GM19372 (cell line): ENCODE results near the gene GPHN.
A peak's percentile ranks its signal among the peaks of the same experiment; 100 is the strongest.

Experiments used
- ATAC-seq: cut with Tn5 transposase; IDR thresholded peaks from one replicate; pipeline ENCODE4 v1.9.1; 2021; ENCODE audit warnings: mild to moderate bottlenecking, low read depth, moderate library complexity; ENCODE audit not compliant: unreplicated experiment

Gene GPHN

GRCh38 chr14:66507722-66508546 is at the start of gene GPHN:
Gene GPHN, plus strand, starts transcription at chr14:66508147.
- peak; percentile 79 for ATAC-seq

GRCh38 chr14:66459603-66460002 is 48.3 kb upstream of the GPHN start:
- ATAC-seq = no peak

GRCh38 chr14:66464261-66464660 is 43.7 kb upstream of the GPHN start:
- no peak for ATAC-seq

- no peak for ATAC-seq
Observed at GRCh38 chr14:66468778-66469367, 39.1 kb upstream of the GPHN start.

- ATAC-seq = no peak
Observed at GRCh38 chr14:66471584-66471983, 36.4 kb upstream of the GPHN start.

- ATAC-seq = no peak
Observed at GRCh38 chr14:66472251-66472650, 35.7 kb upstream of the GPHN start.

GRCh38 chr14:66473223-66473622 is 34.7 kb upstream of the GPHN start:
- no peak for ATAC-seq

GRCh38 chr14:66476964-66477363 is 31.0 kb upstream of the GPHN start:
- no peak for ATAC-seq

GRCh38 chr14:66477567-66477966 is 30.4 kb upstream of the GPHN start:
- ATAC-seq = no peak

GRCh38 chr14:66482873-66483272 is 25.1 kb upstream of the GPHN start:
- no peak for ATAC-seq

- ATAC-seq = no peak
Observed at GRCh38 chr14:66483322-66483721, 24.6 kb upstream of the GPHN start.

- no peak for ATAC-seq
Observed at GRCh38 chr14:66485029-66485428, 22.9 kb upstream of the GPHN start.

GRCh38 chr14:66485910-66486421 is 22.0 kb upstream of the GPHN start, which contains the start of gene CCDC196:
Gene CCDC196, plus strand, starts transcription at chr14:66486371. Its CDS starts 132 bp downstream, at chr14:66486503.
- no peak for ATAC-seq

- no peak for ATAC-seq
Observed at GRCh38 chr14:66487164-66487563, 20.8 kb upstream of the GPHN start.

GRCh38 chr14:66490143-66491111 is 17.5 kb upstream of the GPHN start:
- no peak for ATAC-seq

- no peak for ATAC-seq
Observed at GRCh38 chr14:66493750-66494149, 14.2 kb upstream of the GPHN start.

GRCh38 chr14:66495218-66496098 is 12.5 kb upstream of the GPHN start:
- peak; percentile 67 for ATAC-seq

GRCh38 chr14:66496188-66496807 is 11.6 kb upstream of the GPHN start:
- ATAC-seq = no peak

- no peak for ATAC-seq
Observed at GRCh38 chr14:66496911-66497310, 11.0 kb upstream of the GPHN start.
